H9 (cell line): ENCODE results near the gene ROR1. TPM values are rescaled to one million over a fixed set of nuclear protein-coding genes. Genes with fewer than 3 reads are reported as not detected.

Experiments used
- DNase-seq: peaks from one replicate; pipeline ENCODE4 v3.0.0-alpha.2; 2017
- H2AFZ ChIP-seq: one replicate; pipeline ENCODE4 v1.6.1; 2013; ENCODE audit warnings: mild to moderate bottlenecking, low read length, control low read depth, moderate library complexity
- H2AK5ac ChIP-seq: 2 replicates; pipeline ENCODE4 v1.6.1; 2013; ENCODE audit warnings: low read length, control low read depth, mixed read lengths; ENCODE audit not compliant: insufficient read length
- H2BK120ac ChIP-seq: one replicate; pipeline ENCODE4 v1.6.1; 2013; ENCODE audit warnings: low read depth, mild to moderate bottlenecking, low read length, control low read depth, inconsistent platforms; ENCODE audit not compliant: poor library complexity, severe bottlenecking
- H2BK12ac ChIP-seq: 2 replicates; pipeline ENCODE4 v1.6.1; 2013; ENCODE audit warnings: low read length, control low read depth, mixed read lengths, low read depth; ENCODE audit not compliant: insufficient read length
- H2BK15ac ChIP-seq: 2 replicates; pipeline ENCODE4 v1.6.1; 2013; ENCODE audit warnings: low read depth, low read length, control low read depth
- H2BK20ac ChIP-seq: one replicate; pipeline ENCODE4 v1.6.1; 2013; ENCODE audit warnings: low read depth, mild to moderate bottlenecking, low read length, control low read depth, inconsistent platforms; ENCODE audit not compliant: poor library complexity, severe bottlenecking
- H2BK5ac ChIP-seq: 2 replicates; pipeline ENCODE4 v1.6.1; 2013; ENCODE audit warnings: low read length, control low read depth, mixed read lengths; ENCODE audit not compliant: insufficient read length
- H3K14ac ChIP-seq: 2 replicates; pipeline ENCODE4 v1.6.1; 2013; ENCODE audit warnings: low read length, control low read depth; ENCODE audit not compliant: insufficient read depth
- H3K18ac ChIP-seq: 2 replicates; pipeline ENCODE4 v1.6.1; 2013; ENCODE audit warnings: low read depth, mild to moderate bottlenecking, mixed read lengths, low read length, control low read depth; ENCODE audit not compliant: insufficient read length
- H3K23ac ChIP-seq: 2 replicates; pipeline ENCODE4 v1.6.1; 2013; ENCODE audit warnings: low read length, control low read depth, mixed read lengths, low read depth; ENCODE audit not compliant: insufficient read length
- H3K23me2 ChIP-seq: 2 replicates; pipeline ENCODE4 v1.6.1; 2013; ENCODE audit warnings: low read depth, mild to moderate bottlenecking, mixed read lengths, low read length, control low read depth; ENCODE audit not compliant: insufficient read length, poor library complexity, severe bottlenecking
- H3K27ac ChIP-seq: 2 replicates; pipeline ENCODE4 v1.5.1; 2013; ENCODE audit warnings: low read length, control low read depth, mixed read lengths, low read depth; ENCODE audit not compliant: insufficient read length
- H3K27me3 ChIP-seq: 2 replicates; pipeline ENCODE4 v1.6.1; 2013; ENCODE audit warnings: low read length, control low read depth, inconsistent platforms; ENCODE audit not compliant: insufficient read depth
- H3K4ac ChIP-seq: 2 replicates; pipeline ENCODE4 v1.6.1; 2013; ENCODE audit warnings: low read depth, mild to moderate bottlenecking, control low read depth, inconsistent platforms, low read length, moderate library complexity
- H3K4me1 ChIP-seq: 2 replicates; pipeline ENCODE4 v1.6.1; 2013; ENCODE audit warnings: low read length, control low read depth, inconsistent platforms; ENCODE audit not compliant: insufficient read depth
- H3K4me2 ChIP-seq: 2 replicates; pipeline ENCODE4 v1.6.1; 2013; ENCODE audit warnings: low read length, control low read depth, mixed read lengths; ENCODE audit not compliant: insufficient read length, insufficient read depth
- H3K56ac ChIP-seq: 2 replicates; pipeline ENCODE4 v1.6.1; 2013; ENCODE audit warnings: low read depth, mild to moderate bottlenecking, mixed read lengths, low read length, control low read depth; ENCODE audit not compliant: insufficient read length
- H3K79me1 ChIP-seq: 2 replicates; pipeline ENCODE4 v1.6.1; 2013; ENCODE audit warnings: low read depth, mild to moderate bottlenecking, moderate library complexity, low read length, control low read depth, inconsistent platforms; ENCODE audit not compliant: insufficient read depth, poor library complexity, severe bottlenecking
- H3K79me2 ChIP-seq: 2 replicates; pipeline ENCODE4 v1.6.1; 2013; ENCODE audit warnings: low read length, control low read depth, inconsistent platforms; ENCODE audit not compliant: insufficient read depth
- H3K9ac ChIP-seq: 2 replicates; pipeline ENCODE4 v1.6.1; 2013; ENCODE audit warnings: low read length, control low read depth, mixed read lengths; ENCODE audit not compliant: insufficient read length; ENCODE audit errors: extremely low read depth
- H3K9me3 ChIP-seq: one replicate; pipeline ENCODE4 v1.6.1; 2013; ENCODE audit warnings: low read depth, low read length, inconsistent platforms; ENCODE audit not compliant: control insufficient read depth
- H3T11ph ChIP-seq: one replicate; pipeline ENCODE4 v1.6.1; 2013; ENCODE audit warnings: mild to moderate bottlenecking, low read length, control low read depth, inconsistent platforms
- H4K20me1 ChIP-seq: one replicate; pipeline ENCODE4 v1.6.1; 2013; ENCODE audit not compliant: control insufficient read depth, insufficient read length, insufficient read depth
- H4K5ac ChIP-seq: 2 replicates; pipeline ENCODE4 v1.6.1; 2013; ENCODE audit warnings: low read depth, mild to moderate bottlenecking, mixed read lengths, low read length, control low read depth; ENCODE audit not compliant: insufficient read length
- H4K8ac ChIP-seq: replicated peaks from 2 replicates; pipeline ENCODE4 v1.6.1; 2013; ENCODE audit warnings: low read length, control low read depth, mixed read lengths, low read depth; ENCODE audit not compliant: insufficient read length
- H4K91ac ChIP-seq: 2 replicates; pipeline ENCODE4 v1.6.1; 2013; ENCODE audit warnings: low read depth, mild to moderate bottlenecking, moderate library complexity, mixed read lengths, low read length, control low read depth; ENCODE audit not compliant: insufficient read length
- H3K27ac Mint-ChIP-seq, 3 experiments: 2 replicates in 2 of 3; 3 replicates in 1 of 3; pipeline ENCODE4 v1.8.0; 2020 to 2021; ENCODE audit warnings: mixed read lengths in 3 of 3, mild to moderate bottlenecking in 1 of 3, moderate library complexity in 1 of 3
- H3K27me3 Mint-ChIP-seq: 2 replicates; pipeline ENCODE4 v1.8.0; 2021; ENCODE audit warnings: low read depth, mild to moderate bottlenecking, moderate library complexity, mixed read lengths
- H3K36me3 Mint-ChIP-seq, 3 experiments: 2 replicates in 2 of 3; 3 replicates in 1 of 3; pipeline ENCODE4 v1.8.0; 2020 to 2021; ENCODE audit warnings: low read depth in 3 of 3, mixed read lengths in 3 of 3; ENCODE audit not compliant: insufficient read depth in 1 of 3
- H3K4me1 Mint-ChIP-seq, 2 experiments: 2 replicates each; pipeline ENCODE4 v1.8.0; 2020; ENCODE audit warnings: mixed read lengths in 2 of 2
- H3K4me3 Mint-ChIP-seq, 2 experiments: 2 replicates in 1 of 2; 3 replicates in 1 of 2; pipeline ENCODE4 v1.8.0; 2020 to 2021; ENCODE audit warnings: mild to moderate bottlenecking in 2 of 2, mixed read lengths in 2 of 2, moderate library complexity in 1 of 2
- H3K9me3 Mint-ChIP-seq, 2 experiments: 2 replicates in 1 of 2; 3 replicates in 1 of 2; pipeline ENCODE4 v1.8.0; 2020; ENCODE audit warnings: mild to moderate bottlenecking in 2 of 2, mixed read lengths in 2 of 2, moderate library complexity in 1 of 2
- total RNA-seq: library from RNA; stranded (reverse); gene quantifications from 2 replicates; pipeline ENCODE4 v1.2.1, GENCODE V29; 2021
- TF ChIP-seq, protein P1 (sequence below): fragments of 200-600 bp; sonication (generic); conservative IDR thresholded peaks from 3 replicates; pipeline ENCODE4 v1.8.0; 2021; ENCODE audit warnings: antibody characterized with exemption, mild to moderate bottlenecking

The ROR1 gene
- total RNA-seq, 1 experiment from 2014 or later: 75.9 TPM

GRCh38 chr1:63743781-63744180 is 30.0 kb upstream of the ROR1 start:
- H2BK5ac ChIP-seq: no peak overlapping the region
- H3K79me1 ChIP-seq: no peaks in the 10 kb centered on the region
- no peak overlapping the region for H2AK5ac ChIP-seq
- Mint-ChIP-seq H3K36me3 (no peaks in the 10 kb centered on the region), H3K9me3 (no peaks in the 10 kb centered on the region; a peak in 1 of 5 replicates), H3K27ac (no peak overlapping the region; a peak in 2 of 7 replicates), H3K27me3 (no peaks in the 10 kb centered on the region; the same call in none of the 2 replicates), H3K4me1 (peaks cover 24 to 35% of the 10 kb centered on the region in 2 experiments), H3K4me3 (no peak overlapping the region)
- DNase-seq: no peak
- H3K79me2 ChIP-seq: no peaks in the 10 kb centered on the region
- no peak overlapping the region for H3K4ac ChIP-seq
- H4K20me1 ChIP-seq: no peaks in the 10 kb centered on the region
- no peaks in the 10 kb centered on the region for H3K9me3 ChIP-seq
- no peak overlapping the region for H3K23ac ChIP-seq
- TF ChIP-seq, protein P1, sequence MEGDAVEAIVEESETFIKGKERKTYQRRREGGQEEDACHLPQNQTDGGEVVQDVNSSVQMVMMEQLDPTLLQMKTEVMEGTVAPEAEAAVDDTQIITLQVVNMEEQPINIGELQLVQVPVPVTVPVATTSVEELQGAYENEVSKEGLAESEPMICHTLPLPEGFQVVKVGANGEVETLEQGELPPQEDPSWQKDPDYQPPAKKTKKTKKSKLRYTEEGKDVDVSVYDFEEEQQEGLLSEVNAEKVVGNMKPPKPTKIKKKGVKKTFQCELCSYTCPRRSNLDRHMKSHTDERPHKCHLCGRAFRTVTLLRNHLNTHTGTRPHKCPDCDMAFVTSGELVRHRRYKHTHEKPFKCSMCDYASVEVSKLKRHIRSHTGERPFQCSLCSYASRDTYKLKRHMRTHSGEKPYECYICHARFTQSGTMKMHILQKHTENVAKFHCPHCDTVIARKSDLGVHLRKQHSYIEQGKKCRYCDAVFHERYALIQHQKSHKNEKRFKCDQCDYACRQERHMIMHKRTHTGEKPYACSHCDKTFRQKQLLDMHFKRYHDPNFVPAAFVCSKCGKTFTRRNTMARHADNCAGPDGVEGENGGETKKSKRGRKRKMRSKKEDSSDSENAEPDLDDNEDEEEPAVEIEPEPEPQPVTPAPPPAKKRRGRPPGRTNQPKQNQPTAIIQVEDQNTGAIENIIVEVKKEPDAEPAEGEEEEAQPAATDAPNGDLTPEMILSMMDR: no peak
- no peak overlapping the region for H2BK12ac ChIP-seq
- no peak overlapping the region for H3K56ac ChIP-seq
- no peak overlapping the region for H3K27ac ChIP-seq
- H3K4me2 ChIP-seq: no peak overlapping the region
- H4K5ac ChIP-seq: no peak overlapping the region
- no peak overlapping the region for H3K18ac ChIP-seq
- H4K91ac ChIP-seq: no peak overlapping the region
- H3K9ac ChIP-seq: no peak overlapping the region
- no peaks in the 10 kb centered on the region for H3K27me3 ChIP-seq
- no peak overlapping the region for H3T11ph ChIP-seq
- H4K8ac ChIP-seq: no peak overlapping the region
- no peak overlapping the region for H2AFZ ChIP-seq
- H3K4me1 ChIP-seq: peaks cover 8% of the 10 kb centered on the region; the same call in 1 of the 2 replicates
- H2BK120ac ChIP-seq: no peak overlapping the region
- H3K23me2 ChIP-seq: no peaks in the 10 kb centered on the region
- no peak overlapping the region for H2BK20ac ChIP-seq
- no peak overlapping the region for H2BK15ac ChIP-seq
- H3K14ac ChIP-seq: no peak overlapping the region
